ENCODE measurements around the gene ATG13.

- TF ChIP-seq POLR2A (IDR thresholded peaks at IDR 0.05) (no peak), CTCF (IDR thresholded peaks at IDR 0.05) (no peak)
Measured at GRCh38 chr11:46705070-46705688, 87.8 kb downstream of the ATG13 start.
